HepG2 (cell line): ENCODE results near the gene ZNF274. TPM values are rescaled to one million over a fixed set of nuclear protein-coding genes. Genes with fewer than 3 reads are reported as not detected.

Experiments
- ATAC-seq: fragments of 200-7000 bp; cut with Tn5 transposase; 3 replicates; pipeline ENCODE4 v1.9.1; 2020; ENCODE audit warnings: mild to moderate bottlenecking, moderate library complexity
- BruUV-seq: library from RNA; stranded (reverse); fragments of 400-500 nt; replicated peaks from 2 replicates; lab custom pipeline; 2021; lab: Mats Ljungman, UMichigan
- CTCF ChIA-PET: fragments of 300-600 bp; formaldehyde crosslinking; extraction: SDS; loops from one replicate; lab custom pipeline; 2021; ENCODE audit warnings: low total read pairs, inconsistent platforms, low intra/inter-chr PET ratio; lab: Yijun Ruan, JAX
- POLR2A ChIA-PET: fragments of 350-600 bp; sonication (Branson Sonifier 250); formaldehyde crosslinking; loops from one replicate; lab custom pipeline; 2020; ENCODE audit warnings: antibody characterized with exemption, inconsistent platforms; lab: Yijun Ruan, JAX
- DNase-seq: peaks from one replicate; pipeline ENCODE4 v3.0.0-alpha.2; 2015; ENCODE audit warnings: low spot score
- FAIRE-seq: peaks from 3 replicates; lab custom pipeline; 2011; peaks lifted over from hg19 to GRCh38; lab: Jason Lieb, UNC
- H2AFZ ChIP-seq: one replicate; pipeline ENCODE4 v1.6.1; 2011; ENCODE audit warnings: low read length, inconsistent platforms
- H3K27ac ChIP-seq: fragments of 300-600 bp; 3 replicates; pipeline ENCODE4 v1.8.0; 2011; ENCODE audit warnings: mixed run types, mild to moderate bottlenecking, mixed read lengths, low read length, inconsistent platforms; ENCODE audit not compliant: insufficient read depth; ENCODE audit errors: extremely low read length
- H3K27me3 ChIP-seq, 2 experiments: fragments of 200-600 bp in 1 of 2; 2 replicates in 1 of 2; 3 replicates in 1 of 2; pipeline versions ENCODE4 v1.6.0 to v1.8.0; 2011; ENCODE audit warnings: low read length in 2 of 2, mild to moderate bottlenecking in 2 of 2, moderate library complexity in 2 of 2, inconsistent platforms in 1 of 2; ENCODE audit not compliant: insufficient read depth in 2 of 2, control insufficient read depth in 1 of 2
- H3K36me3 ChIP-seq, 2 experiments: fragments of 200-600 bp in 1 of 2; replicated peaks in 1 of 2; 2 replicates in 1 of 2; 3 replicates in 1 of 2; pipeline versions ENCODE4 v1.5.1 to v1.8.0; 2011; ENCODE audit warnings: low read length in 2 of 2, inconsistent platforms in 1 of 2; ENCODE audit not compliant: insufficient read depth in 2 of 2, control insufficient read depth in 1 of 2
- H3K4me1 ChIP-seq: 2 replicates; pipeline ENCODE4 v1.5.1; 2012; ENCODE audit warnings: low read length, inconsistent platforms; ENCODE audit not compliant: insufficient read depth
- H3K4me2 ChIP-seq: 2 replicates; pipeline ENCODE4 v1.6.0; 2011; ENCODE audit warnings: low read depth, low read length, inconsistent platforms
- H3K4me3 ChIP-seq, 3 experiments: fragments of 200-600 bp in 1 of 3; sonication (generic), shearing (Covaris generic) in 1 of 3; replicated peaks in 1 of 3; 2 replicates each; pipeline ENCODE4 v1.5.1; 2011 to 2016; ENCODE audit warnings: low read length in 3 of 3, inconsistent platforms in 2 of 3, low read depth in 2 of 3, mild to moderate bottlenecking in 2 of 3, control low read depth in 1 of 3, mixed read lengths in 1 of 3; ENCODE audit not compliant: insufficient read depth in 1 of 3
- H3K79me2 ChIP-seq: one replicate; pipeline ENCODE4 v1.6.1; 2011; ENCODE audit warnings: low read length, inconsistent platforms; ENCODE audit not compliant: insufficient read depth
- H3K9ac ChIP-seq: 2 replicates; pipeline ENCODE4 v1.6.0; 2011; ENCODE audit warnings: mild to moderate bottlenecking, low read depth, low read length, inconsistent platforms; ENCODE audit not compliant: insufficient read depth
- H3K9me3 ChIP-seq: 2 replicates; pipeline ENCODE4 v1.5.1; 2012; ENCODE audit warnings: mild to moderate bottlenecking, low read length
- H4K20me1 ChIP-seq: 2 replicates; pipeline ENCODE4 v1.6.0; 2011; ENCODE audit warnings: inconsistent platforms, mild to moderate bottlenecking, low read length, moderate library complexity; ENCODE audit not compliant: insufficient read depth
- GTF2F1 ChIP-seq: fragments of 150-350 bp; IDR thresholded peaks from 2 replicates; pipeline ENCODE4 v1.6.1; 2014; ENCODE audit warnings: low read length
- HOXD1 ChIP-seq: sonication (generic); formaldehyde crosslinking; IDR thresholded peaks from 2 replicates; pipeline ENCODE4 v1.5.0; 2020; ENCODE audit warnings: missing genetic modification reagents
- KDM2A ChIP-seq: sonication (generic); formaldehyde crosslinking; IDR thresholded peaks from 2 replicates; pipeline ENCODE4 v1.4.0; 2020; ENCODE audit warnings: low read depth, missing genetic modification reagents, borderline replicate concordance
- MATR3 ChIP-seq: sonication (generic); formaldehyde crosslinking; IDR thresholded peaks from 2 replicates; pipeline ENCODE4 v1.4.0; 2020; ENCODE audit warnings: missing genetic modification reagents
- PHF21A ChIP-seq: sonication (generic); formaldehyde crosslinking; IDR thresholded peaks from 2 replicates; pipeline ENCODE4 v1.5.0; 2020; ENCODE audit warnings: mild to moderate bottlenecking, missing genetic modification reagents
- REPIN1 ChIP-seq: sonication (generic); formaldehyde crosslinking; IDR thresholded peaks from 2 replicates; pipeline ENCODE4 v1.8.0; 2022; ENCODE audit warnings: missing genetic modification reagents, low read depth, mild to moderate bottlenecking, borderline replicate concordance
- ZFP36L2 ChIP-seq: sonication (generic); formaldehyde crosslinking; IDR thresholded peaks from 2 replicates; pipeline ENCODE4 v1.4.0; 2020; ENCODE audit warnings: missing genetic modification reagents
- WGBS: methylation state at CpG from one replicate; pipeline ENCODE4 v1.1.6; 2017; ENCODE audit warnings: low lambda C conversion rate; 5-methylcytosine and 5-hydroxymethylcytosine counted together
- in situ Hi-C: cut with HindIII; loops from 2 replicates; pipeline ENCODE4 v1.10.0; 2017; ENCODE audit warnings: low pct_unique_long_range_greater_than_20kb; ENCODE audit not compliant: extremely low pct_ligation_motif_present
- intact Hi-C: fragments of 100-400 bp; cut with micrococcal nuclease; formaldehyde crosslinking; loops from one replicate; pipeline ENCODE4 v1.10.0; 2022; ENCODE audit not compliant: unreplicated experiment
- polyA plus RNA-seq, 8 experiments: library from polyadenylated mRNA; depleted of rRNA in 3 of 8; stranded (reverse) in 7 of 8; unstranded in 1 of 8; fragments of >200 nt; fragmentation: Illumina TruSeq in 4 of 8; extraction: Trizol in 4 of 8; gene quantifications; 2 replicates each; pipeline versions ENCODE4 v1.2.1 to v1.2.3, GENCODE V29; 2011 to 2016; ENCODE audit warnings: low read depth in 4 of 8, missing spikeins in 1 of 8, mixed read lengths in 1 of 8; ENCODE audit not compliant: insufficient read depth in 1 of 8
- total RNA-seq, 5 experiments: library from RNA; depleted of rRNA; stranded (reverse); fragments of >200 nt; fragmentation: Illumina TruSeq; extraction: Trizol; gene quantifications; 2 replicates each; pipeline ENCODE4 v1.2.3, GENCODE V29; 2016; ENCODE audit warnings: low read depth in 1 of 5
- TF ChIP-seq, protein P1 (sequence below), 2 experiments: sonication (generic) in 1 of 2; formaldehyde crosslinking in 1 of 2; IDR thresholded peaks; 2 replicates each; pipeline versions ENCODE4 v1.4.0 to v1.6.1; 2018 to 2020; ENCODE audit warnings: missing genetic modification reagents in 2 of 2, borderline replicate concordance in 1 of 2, low read depth in 1 of 2, mild to moderate bottlenecking in 1 of 2, missing biosample characterization in 1 of 2
- TF ChIP-seq, protein P2 (sequence below): sonication (generic); formaldehyde crosslinking; IDR thresholded peaks from 2 replicates; pipeline ENCODE4 v1.4.0; 2020; ENCODE audit warnings: missing genetic modification reagents
- TF ChIP-seq, protein P3 (sequence below): sonication (generic); formaldehyde crosslinking; IDR thresholded peaks from 2 replicates; pipeline ENCODE4 v1.4.0; 2020; ENCODE audit warnings: missing genetic modification reagents, borderline replicate concordance
- TF ChIP-seq, protein P4 (sequence below): sonication (generic); formaldehyde crosslinking; IDR thresholded peaks from 2 replicates; pipeline ENCODE4 v1.4.0; 2020; ENCODE audit warnings: missing genetic modification reagents
- TF ChIP-seq, protein P5 (sequence below): sonication (generic); formaldehyde crosslinking; IDR thresholded peaks from 2 replicates; pipeline ENCODE4 v1.8.0; 2022; ENCODE audit warnings: mild to moderate bottlenecking, missing genetic modification reagents, borderline replicate concordance
- TF ChIP-seq, protein P6 (sequence below): sonication (generic); formaldehyde crosslinking; IDR thresholded peaks from 2 replicates; pipeline ENCODE4 v1.5.0; 2020; ENCODE audit warnings: missing genetic modification reagents

Gene ZNF274
- total and polyA plus RNA-seq, 2 of the 13 experiments (the other 11 are each of a cell fraction or from before 2014, with no cell fraction given), result 16.1 to 23.0 TPM

DNA sequence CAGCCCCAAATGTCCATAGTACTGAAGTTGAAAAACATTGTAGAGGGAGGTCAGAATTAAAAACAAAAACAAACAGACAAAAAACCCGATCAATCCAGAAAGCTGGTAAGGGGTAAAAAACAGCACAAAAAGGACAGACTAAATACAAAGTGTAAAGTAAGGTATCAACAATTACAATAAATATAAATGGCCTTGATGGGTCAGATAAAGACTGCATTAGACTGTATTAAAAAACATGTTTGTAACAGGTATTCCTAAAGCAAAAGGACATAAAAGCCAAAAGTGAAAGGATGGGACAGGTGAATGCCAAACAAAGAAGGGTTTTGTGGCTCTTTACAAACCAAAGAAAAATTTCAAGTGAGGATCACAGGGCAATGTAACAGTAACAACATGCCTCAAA is 48.6 kb upstream of the ZNF274 start:
- H3K9ac ChIP-seq, result no peak overlapping the region
- no peaks in the 10 kb centered on the region for H3K27me3 ChIP-seq
- H3K36me3 ChIP-seq, result peaks cover 12 to 34% of the 10 kb centered on the region in 2 experiments; a peak in 3 of 5 replicates
- TF ChIP-seq, protein P1, sequence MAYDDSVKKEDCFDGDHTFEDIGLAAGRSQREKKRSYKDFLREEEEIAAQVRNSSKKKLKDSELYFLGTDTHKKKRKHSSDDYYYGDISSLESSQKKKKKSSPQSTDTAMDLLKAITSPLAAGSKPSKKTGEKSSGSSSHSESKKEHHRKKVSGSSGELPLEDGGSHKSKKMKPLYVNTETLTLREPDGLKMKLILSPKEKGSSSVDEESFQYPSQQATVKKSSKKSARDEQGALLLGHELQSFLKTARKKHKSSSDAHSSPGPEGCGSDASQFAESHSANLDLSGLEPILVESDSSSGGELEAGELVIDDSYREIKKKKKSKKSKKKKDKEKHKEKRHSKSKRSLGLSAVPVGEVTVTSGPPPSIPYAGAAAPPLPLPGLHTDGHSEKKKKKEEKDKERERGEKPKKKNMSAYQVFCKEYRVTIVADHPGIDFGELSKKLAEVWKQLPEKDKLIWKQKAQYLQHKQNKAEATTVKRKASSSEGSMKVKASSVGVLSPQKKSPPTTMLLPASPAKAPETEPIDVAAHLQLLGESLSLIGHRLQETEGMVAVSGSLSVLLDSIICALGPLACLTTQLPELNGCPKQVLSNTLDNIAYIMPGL (CRISPR knock-in tag; IDR thresholded peaks at IDR 0.05; ENCODE audit: borderline replicate concordance in 1 of 2, low read depth in 1 of 2), result no peak
- no peak for TF ChIP-seq GTF2F1
- TF ChIP-seq KDM2A (CRISPR knock-in tag), result no peak
- no peak for TF ChIP-seq HOXD1 (CRISPR knock-in tag)
- TF ChIP-seq, protein P2, sequence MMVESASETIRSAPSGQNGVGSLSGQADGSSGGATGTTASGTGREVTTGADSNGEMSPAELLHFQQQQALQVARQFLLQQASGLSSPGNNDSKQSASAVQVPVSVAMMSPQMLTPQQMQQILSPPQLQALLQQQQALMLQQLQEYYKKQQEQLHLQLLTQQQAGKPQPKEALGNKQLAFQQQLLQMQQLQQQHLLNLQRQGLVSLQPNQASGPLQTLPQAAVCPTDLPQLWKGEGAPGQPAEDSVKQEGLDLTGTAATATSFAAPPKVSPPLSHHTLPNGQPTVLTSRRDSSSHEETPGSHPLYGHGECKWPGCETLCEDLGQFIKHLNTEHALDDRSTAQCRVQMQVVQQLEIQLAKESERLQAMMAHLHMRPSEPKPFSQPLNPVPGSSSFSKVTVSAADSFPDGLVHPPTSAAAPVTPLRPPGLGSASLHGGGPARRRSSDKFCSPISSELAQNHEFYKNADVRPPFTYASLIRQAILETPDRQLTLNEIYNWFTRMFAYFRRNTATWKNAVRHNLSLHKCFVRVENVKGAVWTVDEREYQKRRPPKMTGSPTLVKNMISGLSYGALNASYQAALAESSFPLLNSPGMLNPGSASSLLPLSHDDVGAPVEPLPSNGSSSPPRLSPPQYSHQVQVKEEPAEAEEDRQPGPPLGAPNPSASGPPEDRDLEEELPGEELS, result no peak
- no peak for TF ChIP-seq REPIN1 (CRISPR knock-in tag)
- no peak for TF ChIP-seq ZFP36L2 (CRISPR knock-in tag)
- TF ChIP-seq, protein P3, sequence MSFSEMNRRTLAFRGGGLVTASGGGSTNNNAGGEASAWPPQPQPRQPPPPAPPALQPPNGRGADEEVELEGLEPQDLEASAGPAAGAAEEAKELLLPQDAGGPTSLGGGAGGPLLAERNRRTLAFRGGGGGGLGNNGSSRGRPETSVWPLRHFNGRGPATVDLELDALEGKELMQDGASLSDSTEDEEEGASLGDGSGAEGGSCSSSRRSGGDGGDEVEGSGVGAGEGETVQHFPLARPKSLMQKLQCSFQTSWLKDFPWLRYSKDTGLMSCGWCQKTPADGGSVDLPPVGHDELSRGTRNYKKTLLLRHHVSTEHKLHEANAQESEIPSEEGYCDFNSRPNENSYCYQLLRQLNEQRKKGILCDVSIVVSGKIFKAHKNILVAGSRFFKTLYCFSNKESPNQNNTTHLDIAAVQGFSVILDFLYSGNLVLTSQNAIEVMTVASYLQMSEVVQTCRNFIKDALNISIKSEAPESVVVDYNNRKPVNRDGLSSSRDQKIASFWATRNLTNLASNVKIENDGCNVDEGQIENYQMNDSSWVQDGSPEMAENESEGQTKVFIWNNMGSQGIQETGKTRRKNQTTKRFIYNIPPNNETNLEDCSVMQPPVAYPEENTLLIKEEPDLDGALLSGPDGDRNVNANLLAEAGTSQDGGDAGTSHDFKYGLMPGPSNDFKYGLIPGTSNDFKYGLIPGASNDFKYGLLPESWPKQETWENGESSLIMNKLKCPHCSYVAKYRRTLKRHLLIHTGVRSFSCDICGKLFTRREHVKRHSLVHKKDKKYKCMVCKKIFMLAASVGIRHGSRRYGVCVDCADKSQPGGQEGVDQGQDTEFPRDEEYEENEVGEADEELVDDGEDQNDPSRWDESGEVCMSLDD (CRISPR knock-in tag), result no peak
- TF ChIP-seq, protein P4, sequence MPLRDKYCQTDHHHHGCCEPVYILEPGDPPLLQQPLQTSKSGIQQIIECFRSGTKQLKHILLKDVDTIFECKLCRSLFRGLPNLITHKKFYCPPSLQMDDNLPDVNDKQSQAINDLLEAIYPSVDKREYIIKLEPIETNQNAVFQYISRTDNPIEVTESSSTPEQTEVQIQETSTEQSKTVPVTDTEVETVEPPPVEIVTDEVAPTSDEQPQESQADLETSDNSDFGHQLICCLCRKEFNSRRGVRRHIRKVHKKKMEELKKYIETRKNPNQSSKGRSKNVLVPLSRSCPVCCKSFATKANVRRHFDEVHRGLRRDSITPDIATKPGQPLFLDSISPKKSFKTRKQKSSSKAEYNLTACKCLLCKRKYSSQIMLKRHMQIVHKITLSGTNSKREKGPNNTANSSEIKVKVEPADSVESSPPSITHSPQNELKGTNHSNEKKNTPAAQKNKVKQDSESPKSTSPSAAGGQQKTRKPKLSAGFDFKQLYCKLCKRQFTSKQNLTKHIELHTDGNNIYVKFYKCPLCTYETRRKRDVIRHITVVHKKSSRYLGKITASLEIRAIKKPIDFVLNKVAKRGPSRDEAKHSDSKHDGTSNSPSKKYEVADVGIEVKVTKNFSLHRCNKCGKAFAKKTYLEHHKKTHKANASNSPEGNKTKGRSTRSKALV, result no peak
- no peak for TF ChIP-seq PHF21A (CRISPR knock-in tag)
- TF ChIP-seq, protein P5, sequence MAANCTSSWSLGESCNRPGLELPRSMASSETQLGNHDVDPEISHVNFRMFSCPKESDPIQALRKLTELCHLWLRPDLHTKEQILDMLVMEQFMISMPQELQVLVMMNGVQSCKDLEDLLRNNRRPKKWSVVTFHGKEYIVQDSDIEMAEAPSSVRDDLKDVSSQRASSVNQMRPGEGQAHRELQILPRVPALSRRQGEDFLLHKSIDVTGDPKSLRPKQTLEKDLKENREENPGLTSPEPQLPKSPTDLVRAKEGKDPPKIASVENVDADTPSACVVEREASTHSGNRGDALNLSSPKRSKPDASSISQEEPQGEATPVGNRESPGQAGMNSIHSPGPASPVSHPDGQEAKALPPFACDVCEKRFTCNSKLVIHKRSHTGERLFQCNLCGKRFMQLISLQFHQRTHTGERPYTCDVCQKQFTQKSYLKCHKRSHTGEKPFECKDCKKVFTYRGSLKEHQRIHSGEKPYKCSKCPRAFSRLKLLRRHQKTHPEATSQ, result no peak
- TF ChIP-seq, protein P6, sequence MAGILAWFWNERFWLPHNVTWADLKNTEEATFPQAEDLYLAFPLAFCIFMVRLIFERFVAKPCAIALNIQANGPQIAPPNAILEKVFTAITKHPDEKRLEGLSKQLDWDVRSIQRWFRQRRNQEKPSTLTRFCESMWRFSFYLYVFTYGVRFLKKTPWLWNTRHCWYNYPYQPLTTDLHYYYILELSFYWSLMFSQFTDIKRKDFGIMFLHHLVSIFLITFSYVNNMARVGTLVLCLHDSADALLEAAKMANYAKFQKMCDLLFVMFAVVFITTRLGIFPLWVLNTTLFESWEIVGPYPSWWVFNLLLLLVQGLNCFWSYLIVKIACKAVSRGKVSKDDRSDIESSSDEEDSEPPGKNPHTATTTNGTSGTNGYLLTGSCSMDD, result no peak
- TF ChIP-seq MATR3 (CRISPR knock-in tag), result no peak
- H3K79me2 ChIP-seq, result no peaks in the 10 kb centered on the region
- no peak for DNase-seq
- H2AFZ ChIP-seq, result no peak overlapping the region
- H3K4me2 ChIP-seq, result no peak overlapping the region
- no peaks in the 10 kb centered on the region for H3K4me1 ChIP-seq
- H4K20me1 ChIP-seq, result no peaks in the 10 kb centered on the region
- ATAC-seq, result no peak
- intact Hi-C loops (no loop called here), in situ Hi-C loops (no loop called here)
- no peak overlapping the region for H3K4me3 ChIP-seq
- POLR2A ChIA-PET, result no interaction called here
- WGBS, result 96% methylated on average over 1 of the region's 1 CpG
- CTCF ChIA-PET, result no interaction called here
- H3K9me3 ChIP-seq, result peaks cover 97% of the 10 kb centered on the region
- no TSS peak for BruUV-seq
- FAIRE-seq, result no peak
- no peak overlapping the region for H3K27ac ChIP-seq
